H1 (cell line): ENCODE data around the gene CROCC.

ENCODE experiments used
- CTCF ChIP-seq, 3 experiments: IDR thresholded peaks; 1 replicate in 2 of 3; 2 replicates in 1 of 3; pipeline versions ENCODE4 v1.5.1 to v1.6.1; 2011; ENCODE audit warnings: low read length in 3 of 3, mild to moderate bottlenecking in 3 of 3, inconsistent platforms in 2 of 3, low read depth in 1 of 3, moderate library complexity in 1 of 3; ENCODE audit not compliant: insufficient read depth in 1 of 3; ENCODE audit errors: control extremely low read depth in 1 of 3
- EP300 ChIP-seq, 2 experiments: IDR thresholded peaks; 1 replicate in 1 of 2; 2 replicates in 1 of 2; pipeline ENCODE4 v1.6.1; 2011 to 2012; ENCODE audit warnings: low read depth in 2 of 2, low read length in 2 of 2, mild to moderate bottlenecking in 2 of 2, borderline replicate concordance in 1 of 2, inconsistent platforms in 1 of 2, moderate library complexity in 1 of 2
- EZH2 ChIP-seq: fragments of 200-600 bp; sonication (generic); IDR thresholded peaks from 2 replicates; pipeline ENCODE4 v1.7.1; 2012; ENCODE audit warnings: low read depth, mild to moderate bottlenecking, moderate library complexity, low read length, inconsistent platforms; ENCODE audit not compliant: severe bottlenecking
- NRF1 ChIP-seq: IDR thresholded peaks from 2 replicates; pipeline ENCODE4 v1.6.1; 2011; ENCODE audit warnings: mild to moderate bottlenecking, low read depth, low read length, improper control_type of control experiment
- SP1 ChIP-seq: IDR thresholded peaks from 2 replicates; pipeline ENCODE4 v1.6.1; 2011; ENCODE audit warnings: low read depth, low read length
- SUZ12 ChIP-seq: fragments of 200-600 bp; sonication (generic); IDR thresholded peaks from 2 replicates; pipeline ENCODE4 v1.6.1; 2012; ENCODE audit warnings: mild to moderate bottlenecking, inconsistent platforms, low read length, moderate library complexity, mixed read lengths
- TAF1 ChIP-seq: IDR thresholded peaks from 2 replicates; pipeline ENCODE4 v1.6.1; 2011; ENCODE audit warnings: mild to moderate bottlenecking, low read depth, low read length
- TCF12 ChIP-seq: IDR thresholded peaks from 2 replicates; pipeline ENCODE4 v1.6.1; 2011; ENCODE audit warnings: low read depth, mild to moderate bottlenecking, low read length

- no peak for TF ChIP-seq TCF12
- TF ChIP-seq TAF1: no peak
- no peak for TF ChIP-seq NRF1
- TF ChIP-seq SUZ12: no peak
- TF ChIP-seq SP1: no peak
- TF ChIP-seq CTCF (IDR thresholded peaks at IDR 0.05; ENCODE audit: control extremely low read depth in 1 of 3, insufficient read depth in 1 of 3, low read depth in 1 of 3, low read length in 3 of 3): no peak
- TF ChIP-seq EP300 (IDR thresholded peaks at IDR 0.05; ENCODE audit: borderline replicate concordance in 1 of 2, low read depth in 2 of 2, low read length in 2 of 2): no peak
- TF ChIP-seq EZH2: no peak
Observed at GRCh38 chr1:17021896-17022295, 100.2 kb downstream of the CROCC start.
